Measurements from ENCODE around the gene DHRSX.
"Not testable (repeated sequence)": the region's sequence is repeated elsewhere in the genome, so short reads cannot be mapped to it uniquely, and the experiment has no call there.

The DHRSX gene

GRCh38 chrX:2416851-2417604, 83.7 kb downstream of the DHRSX start:
- no peak for DNase-seq

GRCh38 chrX:2414384-2414783, 86.4 kb downstream of the DHRSX start:
- DNase-seq, result no peak

- DNase-seq, result no peak
These were observed 86.8 kb downstream of the DHRSX start for GRCh38 chrX:2413969-2414368.

- no peak for DNase-seq
These were observed 88.6 kb downstream of the DHRSX start for GRCh38 chrX:2412131-2412530.

- no peak for DNase-seq
These were observed 90.3 kb downstream of the DHRSX start for GRCh38 chrX:2410279-2411020.

GRCh38 chrX:2409796-2410195, 91.0 kb downstream of the DHRSX start:
- no peak for DNase-seq

- DNase-seq, result no peak
These were observed 91.9 kb downstream of the DHRSX start for GRCh38 chrX:2408856-2409255.

GRCh38 chrX:2406891-2407518, 93.8 kb downstream of the DHRSX start:
- no peak for DNase-seq

- DNase-seq, result no peak
These were observed 96.0 kb downstream of the DHRSX start for GRCh38 chrX:2404776-2405175.

- no peak for DNase-seq
These were observed 98.5 kb downstream of the DHRSX start for GRCh38 chrX:2402361-2402690.

- DNase-seq, result no peak
These were observed 99.0 kb downstream of the DHRSX start for GRCh38 chrX:2401590-2402360.

- no peak for DNase-seq
These were observed 99.6 kb downstream of the DHRSX start for GRCh38 chrX:2401201-2401589.

- DNase-seq, result no peak
These were observed 102.6 kb downstream of the DHRSX start for GRCh38 chrX:2398064-2398656.

GRCh38 chrX:2397229-2398063, 103.3 kb downstream of the DHRSX start:
- no peak for DNase-seq

GRCh38 chrX:2395261-2395992, 105.3 kb downstream of the DHRSX start:
- DNase-seq, result no peak

GRCh38 chrX:2391869-2392606, 108.7 kb downstream of the DHRSX start:
- DNase-seq, result no peak

GRCh38 chrX:2390754-2391153, 110.0 kb downstream of the DHRSX start:
- DNase-seq, result no peak

- DNase-seq, result not testable (repeated sequence)
These were observed 111.0 kb downstream of the DHRSX start for GRCh38 chrX:2389731-2390130.

GRCh38 chrX:2389324-2389723, 111.5 kb downstream of the DHRSX start:
- no peak for DNase-seq

GRCh38 chrX:2388669-2389068, 112.1 kb downstream of the DHRSX start:
- no peak for DNase-seq

Measured in CD4-positive, alpha-beta T cell treated with Interleukin-21 for 1 hour (primary cell).